GM23248 (cell line): ENCODE data around the gene TRAF3IP1. TPM values are rescaled to one million over a fixed set of nuclear protein-coding genes. Genes with fewer than 3 reads are reported as not detected.

Experiments used
- DNase-seq: peaks from one replicate; pipeline ENCODE4 v3.0.0-alpha.2; 2015
- H2AFZ ChIP-seq: fragments of 200-600 bp; sonication (generic); 2 replicates; pipeline ENCODE4 v1.6.1; 2016; ENCODE audit warnings: antibody characterized with exemption
- H3F3A ChIP-seq: fragments of 200-600 bp; sonication (generic); 2 replicates; pipeline ENCODE4 v1.6.1; 2016; ENCODE audit warnings: mild to moderate bottlenecking, antibody characterized with exemption, mixed run types; ENCODE audit not compliant: insufficient read depth
- H3K27ac ChIP-seq: fragments of 200-600 bp; sonication (generic); 2 replicates; pipeline ENCODE4 v1.5.1; 2016; ENCODE audit warnings: mild to moderate bottlenecking
- H3K27me3 ChIP-seq: fragments of 200-600 bp; sonication (generic); replicated peaks from 2 replicates; pipeline ENCODE4 v1.6.1; 2016; ENCODE audit warnings: mild to moderate bottlenecking; ENCODE audit not compliant: insufficient read depth
- H3K36me3 ChIP-seq: fragments of 200-600 bp; sonication (generic); 2 replicates; pipeline ENCODE4 v1.6.1; 2016; ENCODE audit warnings: low read depth, mild to moderate bottlenecking
- H3K4me1 ChIP-seq: fragments of 200-600 bp; sonication (generic); 2 replicates; pipeline ENCODE4 v1.6.1; 2016; ENCODE audit warnings: mild to moderate bottlenecking; ENCODE audit not compliant: insufficient read depth
- H3K4me2 ChIP-seq: fragments of 200-600 bp; sonication (generic); one replicate; pipeline ENCODE4 v1.6.1; 2016; ENCODE audit warnings: mild to moderate bottlenecking; ENCODE audit not compliant: unreplicated experiment
- H3K4me3 ChIP-seq: fragments of 200-600 bp; sonication (generic); 2 replicates; pipeline ENCODE4 v1.5.1; 2016; ENCODE audit warnings: mild to moderate bottlenecking
- H3K79me2 ChIP-seq: fragments of 200-600 bp; sonication (generic); 2 replicates; pipeline ENCODE4 v1.6.1; 2016; ENCODE audit warnings: mild to moderate bottlenecking; ENCODE audit not compliant: insufficient read depth
- H3K9ac ChIP-seq: fragments of 200-600 bp; sonication (generic); 2 replicates; pipeline ENCODE4 v1.6.1; 2016; ENCODE audit warnings: mild to moderate bottlenecking
- H3K9me2 ChIP-seq: fragments of 200-600 bp; sonication (generic); 2 replicates; pipeline ENCODE4 v1.6.1; 2016; ENCODE audit warnings: mixed run types, mild to moderate bottlenecking, moderate library complexity; ENCODE audit not compliant: insufficient read depth
- H3K9me3 ChIP-seq: fragments of 200-600 bp; sonication (generic); one replicate; pipeline ENCODE4 v1.6.1; 2017; ENCODE audit warnings: low read depth
- H4K20me1 ChIP-seq: fragments of 200-600 bp; sonication (generic); 2 replicates; pipeline ENCODE4 v1.6.0; 2016; ENCODE audit not compliant: insufficient read depth
- EZH2 ChIP-seq: fragments of 200-600 bp; sonication (generic); IDR thresholded peaks from 2 replicates; pipeline ENCODE4 v1.6.1; 2018; ENCODE audit warnings: antibody characterized with exemption, mild to moderate bottlenecking; ENCODE audit not compliant: insufficient read depth, poor library complexity, severe bottlenecking
- EZH2phosphoT487 ChIP-seq: fragments of 200-600 bp; sonication (generic); IDR thresholded peaks from 2 replicates; pipeline ENCODE4 v1.6.1; 2018; ENCODE audit warnings: antibody characterized with exemption, moderate library complexity, mild to moderate bottlenecking, low read depth; ENCODE audit not compliant: insufficient read depth
- WGBS, 2 experiments: methylation state at CpG; one replicate each; pipeline ENCODE4 v1.1.6; 2015 to 2017; ENCODE audit warnings: low lambda C conversion rate in 2 of 2, low coverage in 1 of 2; ENCODE audit errors: missing lambda C conversion rate in 2 of 2; 5-methylcytosine and 5-hydroxymethylcytosine counted together
- in situ Hi-C: fragments of 300-500 bp; cut with MboI; formaldehyde crosslinking; loops from 2 replicates; pipeline ENCODE4 v1.15.0; 2020
- polyA plus RNA-seq: library from polyadenylated mRNA; unstranded; fragments of >200 nt; fragmentation: Nextera tagmentation; extraction: Ambion mirVana; gene quantifications from 2 replicates; pipeline ENCODE4 v1.2.1, GENCODE V29; 2016
- total RNA-seq: library from RNA; depleted of rRNA; stranded (reverse); fragments of >200 nt; shearing (Covaris generic); gene quantifications from 2 replicates; pipeline ENCODE4 v1.2.3, GENCODE V29; 2014

TRAF3IP1 gene
- total and polyA plus RNA-seq, 2 experiments from 2014 or later, result 9.5 to 10.6 TPM

GRCh38 chr2:238291550-238292281, 28.6 kb upstream of the TRAF3IP1 start:
- H2AFZ ChIP-seq, result no peak overlapping the region
- H3K9me2 ChIP-seq, result no peaks in the 10 kb centered on the region
- no peaks in the 10 kb centered on the region; the same call in 1 of the 2 replicates for H3K27me3 ChIP-seq
- H3K4me3 ChIP-seq, result no peak overlapping the region
- peaks cover 8% of the 10 kb centered on the region for H3K4me1 ChIP-seq
- no peak overlapping the region for H3K27ac ChIP-seq
- TF ChIP-seq EZH2 (no peak), EZH2phosphoT487 (no peak)
- H3K79me2 ChIP-seq, result peaks cover 4% of the 10 kb centered on the region; the same call in 1 of the 2 replicates
- in situ Hi-C loops, result no loop called here
- H3K9ac ChIP-seq, result no peak overlapping the region
- WGBS, 2 experiments, result 79 to 81% methylated on average over 8 of the region's 8 CpGs
- H3K36me3 ChIP-seq, result no peaks in the 10 kb centered on the region
- H3F3A ChIP-seq, result peaks cover 8% of the 10 kb centered on the region
- no peaks in the 10 kb centered on the region for H3K9me3 ChIP-seq
- H4K20me1 ChIP-seq, result no peaks in the 10 kb centered on the region
- DNase-seq, result no peak
- H3K4me2 ChIP-seq, result no peak overlapping the region

GRCh38 chr2:238294046-238294392, 26.3 kb upstream of the TRAF3IP1 start:
- no peaks in the 10 kb centered on the region for H3K9me2 ChIP-seq
- H3K27me3 ChIP-seq, result no peaks in the 10 kb centered on the region; the same call in 1 of the 2 replicates
- H3K36me3 ChIP-seq, result no peaks in the 10 kb centered on the region
- no peak overlapping the region for H3K27ac ChIP-seq
- no peak overlapping the region for H3K4me3 ChIP-seq
- no peak for DNase-seq
- H3K4me1 ChIP-seq, result no peaks in the 10 kb centered on the region
- no peak overlapping the region for H2AFZ ChIP-seq
- H3K9me3 ChIP-seq, result no peaks in the 10 kb centered on the region
- no peaks in the 10 kb centered on the region for H3F3A ChIP-seq
- TF ChIP-seq EZH2phosphoT487, result no peak
- TF ChIP-seq EZH2, result no peak
- no peak overlapping the region for H3K4me2 ChIP-seq
- H3K79me2 ChIP-seq, result no peaks in the 10 kb centered on the region
- in situ Hi-C loops, result no loop called here
- H4K20me1 ChIP-seq, result no peaks in the 10 kb centered on the region
- H3K9ac ChIP-seq, result no peak overlapping the region
- WGBS, 2 experiments, result 62 to 69% methylated on average over 9 of the region's 9 CpGs

- H3K9me3 ChIP-seq, result no peaks in the 10 kb centered on the region
- H3K9me2 ChIP-seq, result no peaks in the 10 kb centered on the region
- H3K36me3 ChIP-seq, result no peaks in the 10 kb centered on the region
- in situ Hi-C loops, result no loop called here
- no peak overlapping the region for H3K4me3 ChIP-seq
- no peak for DNase-seq
- H3F3A ChIP-seq, result no peaks in the 10 kb centered on the region
- H3K27me3 ChIP-seq, result no peaks in the 10 kb centered on the region; the same call in 1 of the 2 replicates
- H2AFZ ChIP-seq, result no peak overlapping the region
- no peaks in the 10 kb centered on the region for H3K79me2 ChIP-seq
- TF ChIP-seq EZH2phosphoT487 (no peak), EZH2 (no peak)
- no peaks in the 10 kb centered on the region for H3K4me1 ChIP-seq
- H3K27ac ChIP-seq, result no peak overlapping the region
- no peak overlapping the region for H3K4me2 ChIP-seq
- H4K20me1 ChIP-seq, result no peaks in the 10 kb centered on the region
- no peak overlapping the region for H3K9ac ChIP-seq
- 80 to 84% methylated on average over 17 of the region's 17 CpGs for WGBS, 2 experiments
Measured at GRCh38 chr2:238294393-238295143, 25.8 kb upstream of the TRAF3IP1 start.

GRCh38 chr2:238295144-238296112, 24.9 kb upstream of the TRAF3IP1 start:
- Histone ChIP-seq H3K9ac (no peak overlapping the region), H4K20me1 (no peaks in the 10 kb centered on the region), H3K4me3 (no peak overlapping the region), H3K9me3 (no peaks in the 10 kb centered on the region), H3K27ac (no peak overlapping the region), H3K79me2 (no peaks in the 10 kb centered on the region), H3K36me3 (no peaks in the 10 kb centered on the region), H3K27me3 (no peaks in the 10 kb centered on the region; the same call in 1 of the 2 replicates), H3K4me2 (no peak overlapping the region), H3K4me1 (no peaks in the 10 kb centered on the region), H2AFZ (no peak overlapping the region), H3K9me2 (no peaks in the 10 kb centered on the region), H3F3A (no peaks in the 10 kb centered on the region)
- in situ Hi-C loops, result no loop called here
- WGBS, 2 experiments, result 67 to 70% methylated on average over 19 to 20 of the region's 21 CpGs
- no peak for DNase-seq
- TF ChIP-seq EZH2 (no peak), EZH2phosphoT487 (no peak)
